Right atrium auricular region (tissue), 2 donors: ENCODE data around the gene PLEKHM3. TPM values are rescaled to one million over a fixed set of nuclear protein-coding genes. Genes with fewer than 3 reads are reported as not detected.

Source experiments
- DNase-seq: peaks from one replicate; pipeline ENCODE4 v3.0.0-alpha.2; 2019; ENCODE audit warnings: low spot score
- H3K27ac ChIP-seq, 2 donors: fragments of 200-600 bp; sonication (generic); 1 replicate in 1 of 2; 2 replicates in 1 of 2; pipeline ENCODE4 v1.5.1; 2016 to 2019
- H3K27me3 ChIP-seq, 2 donors: fragments of 200-600 bp; sonication (generic); one replicate each; pipeline versions ENCODE4 v1.5.1 to v1.6.0; 2017 to 2019
- H3K36me3 ChIP-seq: fragments of 200-600 bp; sonication (generic); one replicate; pipeline ENCODE4 v1.5.1; 2016
- H3K4me1 ChIP-seq, 2 donors: fragments of 200-600 bp; sonication (generic); one replicate each; pipeline versions ENCODE4 v1.5.1 to v1.6.0; 2017 to 2019
- H3K4me3 ChIP-seq, 2 donors: fragments of 200-600 bp; sonication (generic); 1 replicate in 1 of 2; 2 replicates in 1 of 2; pipeline ENCODE4 v1.5.1; 2017 to 2019; ENCODE audit warnings: mild to moderate bottlenecking in 1 of 2, moderate library complexity in 1 of 2
- H3K9me3 ChIP-seq, 2 donors: fragments of 200-600 bp; sonication (generic); one replicate each; pipeline ENCODE4 v1.5.1; 2019
- CTCF ChIP-seq, 2 donors: fragments of 200-600 bp; sonication (generic); IDR thresholded peaks; one replicate each; pipeline ENCODE4 v1.5.1; 2019; ENCODE audit warnings: antibody characterized with exemption in 2 of 2
- total RNA-seq, 2 donors: library from RNA; depleted of rRNA; stranded (reverse); fragments of >200 nt; gene quantifications; one replicate each; pipeline ENCODE4 v1.1.0, GENCODE V29; 2016

Gene PLEKHM3
- total RNA-seq, 2 donors from 2014 or later, result 14.9 to 20.0 TPM

GRCh38 chr2:207896525-207897285 is 128.6 kb downstream of the PLEKHM3 start:
- Histone ChIP-seq H3K27me3 (no peaks in the 10 kb centered on the region), H3K27ac (no peak overlapping the region), H3K4me3 (no peak overlapping the region), H3K36me3 (no peaks in the 10 kb centered on the region), H3K4me1 (peaks cover 0 to 24% of the 10 kb centered on the region in 2 donors), H3K9me3 (no peaks in the 10 kb centered on the region)
- no peak for TF ChIP-seq CTCF (IDR thresholded peaks at IDR 0.05)
- DNase-seq, result no peak

GRCh38 chr2:207895274-207895860 is 130.0 kb downstream of the PLEKHM3 start:
- Histone ChIP-seq H3K4me1 (peaks cover 0 to 24% of the 10 kb centered on the region in 2 donors), H3K27ac (no peak overlapping the region), H3K36me3 (no peaks in the 10 kb centered on the region), H3K4me3 (no peak overlapping the region), H3K9me3 (no peaks in the 10 kb centered on the region), H3K27me3 (no peaks in the 10 kb centered on the region)
- DNase-seq, result no peak
- no peak for TF ChIP-seq CTCF (IDR thresholded peaks at IDR 0.05)

- H3K36me3 ChIP-seq, result no peaks in the 10 kb centered on the region
- TF ChIP-seq CTCF (IDR thresholded peaks at IDR 0.05), result no peak
- H3K27ac ChIP-seq, result peak overlapping the region in 1 of 2 donors; percentile 33
- H3K4me3 ChIP-seq, result no peak overlapping the region
- no peaks in the 10 kb centered on the region for H3K9me3 ChIP-seq
- DNase-seq, result no peak
- peaks cover 0 to 27% of the 10 kb centered on the region in 2 donors for H3K4me1 ChIP-seq
- H3K27me3 ChIP-seq, result no peaks in the 10 kb centered on the region
These were observed 132.5 kb downstream of the PLEKHM3 start for GRCh38 chr2:207892716-207893402.

- no peak for TF ChIP-seq CTCF (IDR thresholded peaks at IDR 0.05)
- Histone ChIP-seq H3K27ac (no peak overlapping the region), H3K36me3 (no peaks in the 10 kb centered on the region), H3K4me1 (peaks cover 0 to 25% of the 10 kb centered on the region in 2 donors), H3K9me3 (no peaks in the 10 kb centered on the region), H3K4me3 (no peak overlapping the region), H3K27me3 (no peaks in the 10 kb centered on the region)
- DNase-seq, result no peak
These were observed 134.1 kb downstream of the PLEKHM3 start for GRCh38 chr2:207891086-207891844.

GRCh38 chr2:207887500-207887899 is 137.8 kb downstream of the PLEKHM3 start:
- Histone ChIP-seq H3K27ac (peak overlapping the region in 1 of 2 donors; percentile 67), H3K4me3 (no peak overlapping the region), H3K4me1 (peaks cover 0 to 13% of the 10 kb centered on the region in 2 donors), H3K27me3 (no peaks in the 10 kb centered on the region), H3K36me3 (no peaks in the 10 kb centered on the region), H3K9me3 (no peaks in the 10 kb centered on the region)
- no peak for DNase-seq
- TF ChIP-seq CTCF (IDR thresholded peaks at IDR 0.05), result no peak
